Astrocyte of the cerebellum (primary cell): Measurements from ENCODE around the gene KLK11.
"Not testable (repeated sequence)": the region's sequence is repeated elsewhere in the genome, so short reads cannot be mapped to it uniquely, and the experiment has no call there.

Source experiments
- DNase-seq: peaks from one replicate; pipeline ENCODE4 v3.0.0-alpha.2; 2011; ENCODE audit warnings: low read depth
- H3K4me3 ChIP-seq: 2 replicates; pipeline ENCODE4 v1.5.1; 2011; ENCODE audit warnings: mild to moderate bottlenecking, low read depth, low read length, moderate library complexity
- in situ Hi-C: cut with HindIII; loops from 2 replicates; pipeline ENCODE4 v1.10.0; 2017; ENCODE audit warnings: low sequenced_read_pairs
- TF ChIP-seq, protein P1 (sequence below): IDR thresholded peaks from 2 replicates; pipeline ENCODE4 v1.5.1; 2012; ENCODE audit warnings: low read length, low read depth, moderate library complexity, mild to moderate bottlenecking; ENCODE audit errors: missing control alignments

Gene KLK11

DNA sequence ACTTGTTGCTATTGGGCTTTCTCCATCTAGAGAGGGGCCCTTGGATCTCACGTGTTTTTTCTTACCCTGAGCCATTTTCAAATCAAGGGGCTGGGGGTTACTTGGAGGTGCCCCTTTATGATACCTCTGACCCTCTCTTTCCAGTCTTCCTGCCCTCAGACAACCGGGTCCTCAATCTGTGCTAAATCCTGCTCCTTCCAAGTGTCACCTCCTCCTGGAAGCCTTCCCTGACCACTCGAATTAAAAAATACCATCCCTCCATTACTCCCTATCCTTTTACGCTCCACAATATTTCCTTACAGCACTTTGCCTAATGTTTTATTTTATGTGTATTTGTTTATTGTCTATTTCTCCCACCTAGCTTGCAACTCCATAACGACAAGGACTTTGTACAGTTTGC is 28.4 kb downstream of the KLK11 start:
- in situ Hi-C loops: no loop called here
- no peak overlapping the region for H3K4me3 ChIP-seq
- no peak for DNase-seq
- TF ChIP-seq, protein P1, sequence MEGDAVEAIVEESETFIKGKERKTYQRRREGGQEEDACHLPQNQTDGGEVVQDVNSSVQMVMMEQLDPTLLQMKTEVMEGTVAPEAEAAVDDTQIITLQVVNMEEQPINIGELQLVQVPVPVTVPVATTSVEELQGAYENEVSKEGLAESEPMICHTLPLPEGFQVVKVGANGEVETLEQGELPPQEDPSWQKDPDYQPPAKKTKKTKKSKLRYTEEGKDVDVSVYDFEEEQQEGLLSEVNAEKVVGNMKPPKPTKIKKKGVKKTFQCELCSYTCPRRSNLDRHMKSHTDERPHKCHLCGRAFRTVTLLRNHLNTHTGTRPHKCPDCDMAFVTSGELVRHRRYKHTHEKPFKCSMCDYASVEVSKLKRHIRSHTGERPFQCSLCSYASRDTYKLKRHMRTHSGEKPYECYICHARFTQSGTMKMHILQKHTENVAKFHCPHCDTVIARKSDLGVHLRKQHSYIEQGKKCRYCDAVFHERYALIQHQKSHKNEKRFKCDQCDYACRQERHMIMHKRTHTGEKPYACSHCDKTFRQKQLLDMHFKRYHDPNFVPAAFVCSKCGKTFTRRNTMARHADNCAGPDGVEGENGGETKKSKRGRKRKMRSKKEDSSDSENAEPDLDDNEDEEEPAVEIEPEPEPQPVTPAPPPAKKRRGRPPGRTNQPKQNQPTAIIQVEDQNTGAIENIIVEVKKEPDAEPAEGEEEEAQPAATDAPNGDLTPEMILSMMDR: no peak

- TF ChIP-seq, protein P1: no peak
- no peak for DNase-seq
- H3K4me3 ChIP-seq: no peak overlapping the region
- in situ Hi-C loops: no loop called here
Observed at GRCh38 chr19:50994129-50994528, 32.3 kb downstream of the KLK11 start.

- TF ChIP-seq, protein P1: no peak
Observed at GRCh38 chr19:50992666-50993035, 33.8 kb downstream of the KLK11 start.

GRCh38 chr19:50984416-50984815 is 42.0 kb downstream of the KLK11 start:
- in situ Hi-C loops, H3K4me3 ChIP-seq, DNase-seq: not testable (repeated sequence)

More at GRCh38 chr19:50992666-50993035, 33.8 kb downstream of the KLK11 start:
- in situ Hi-C loops: no loop called here
- no peak overlapping the region for H3K4me3 ChIP-seq
- no peak for DNase-seq

DNA sequence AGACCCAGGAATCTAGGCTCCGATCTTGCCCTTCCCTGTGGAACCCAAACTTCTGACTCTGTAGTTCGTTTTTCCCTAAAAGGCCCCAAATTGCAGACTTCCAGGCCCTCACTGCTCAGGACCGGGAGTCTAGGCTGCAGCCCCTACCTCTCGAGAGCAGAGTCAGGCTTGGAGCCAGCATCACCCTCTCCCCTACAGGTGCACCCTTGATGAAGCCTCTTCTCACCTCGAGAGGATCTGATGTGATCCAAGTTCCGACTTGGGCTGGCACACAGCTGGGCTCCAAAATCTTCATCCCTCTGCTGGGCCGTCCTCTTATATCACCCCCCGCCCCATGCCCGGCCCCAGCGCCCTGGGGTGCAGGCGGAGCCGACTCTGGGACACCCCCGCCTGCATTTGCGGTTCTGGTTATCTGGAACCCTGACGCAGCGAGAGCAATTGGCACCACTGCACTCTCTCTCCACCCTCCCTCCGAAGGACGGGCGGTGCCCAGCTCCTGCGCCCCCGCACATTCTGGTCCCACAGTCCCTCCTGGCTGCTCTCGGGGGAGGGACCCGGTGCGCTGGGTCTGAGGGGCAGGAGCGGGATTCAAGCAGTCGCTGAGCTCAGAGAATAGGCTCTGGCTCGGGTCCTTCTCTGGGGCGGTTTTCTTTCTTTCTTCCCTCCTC is 42.7 kb downstream of the KLK11 start, which contains the start of gene KLK7:
Gene KLK7 (minus strand): TSS at position 293 of the 668 bp plus-strand sequence. CDS start 1,518 bp downstream, outside the sequence.
- no peak within 1 kb of the TSS for H3K4me3 ChIP-seq
- DNase-seq: no peak
- in situ Hi-C loops: no loop called here
- TF ChIP-seq, protein P1: no peak

GRCh38 chr19:50982186-50982585 is 44.2 kb downstream of the KLK11 start:
- no peak for DNase-seq
- H3K4me3 ChIP-seq: no peak overlapping the region
- in situ Hi-C loops: no loop called here
- TF ChIP-seq, protein P1: no peak

DNA sequence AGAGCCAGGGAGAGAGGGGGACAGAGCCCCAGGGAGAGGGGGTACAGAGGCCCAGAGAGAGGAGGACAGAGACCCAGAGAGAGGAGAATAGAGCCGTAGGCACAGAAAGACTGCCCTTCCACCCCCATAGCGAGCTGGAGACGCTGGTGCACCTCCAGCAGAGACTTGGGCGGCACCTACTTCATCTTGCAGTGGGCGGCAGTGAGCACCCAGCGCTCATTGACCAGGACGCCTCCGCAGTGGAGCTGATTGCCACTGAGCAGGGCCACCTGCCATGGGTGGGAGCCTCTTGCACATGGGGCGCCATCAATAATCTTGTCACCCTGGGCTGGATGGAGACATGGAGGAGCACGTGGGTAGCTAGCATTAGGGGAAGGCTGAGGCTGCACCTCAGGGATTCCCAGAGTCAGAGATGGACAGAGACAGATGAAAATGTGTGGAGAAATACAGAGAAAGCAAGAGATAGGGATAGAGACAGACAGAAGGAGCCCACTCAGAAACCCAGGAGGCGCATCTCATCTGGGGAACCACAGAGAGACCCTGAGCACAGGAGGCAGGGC is 44.7 kb downstream of the KLK11 start:
- TF ChIP-seq, protein P1: no peak
- in situ Hi-C loops: no loop called here
- DNase-seq: no peak
- no peak overlapping the region for H3K4me3 ChIP-seq
